GM21576 (cell line): Measurements from ENCODE around the gene SUGP2.

Experiments used
- ATAC-seq: cut with Tn5 transposase; IDR thresholded peaks from one replicate; pipeline ENCODE4 v1.9.1; 2021; ENCODE audit warnings: mild to moderate bottlenecking, moderate library complexity; ENCODE audit not compliant: unreplicated experiment

The SUGP2 gene

DNA sequence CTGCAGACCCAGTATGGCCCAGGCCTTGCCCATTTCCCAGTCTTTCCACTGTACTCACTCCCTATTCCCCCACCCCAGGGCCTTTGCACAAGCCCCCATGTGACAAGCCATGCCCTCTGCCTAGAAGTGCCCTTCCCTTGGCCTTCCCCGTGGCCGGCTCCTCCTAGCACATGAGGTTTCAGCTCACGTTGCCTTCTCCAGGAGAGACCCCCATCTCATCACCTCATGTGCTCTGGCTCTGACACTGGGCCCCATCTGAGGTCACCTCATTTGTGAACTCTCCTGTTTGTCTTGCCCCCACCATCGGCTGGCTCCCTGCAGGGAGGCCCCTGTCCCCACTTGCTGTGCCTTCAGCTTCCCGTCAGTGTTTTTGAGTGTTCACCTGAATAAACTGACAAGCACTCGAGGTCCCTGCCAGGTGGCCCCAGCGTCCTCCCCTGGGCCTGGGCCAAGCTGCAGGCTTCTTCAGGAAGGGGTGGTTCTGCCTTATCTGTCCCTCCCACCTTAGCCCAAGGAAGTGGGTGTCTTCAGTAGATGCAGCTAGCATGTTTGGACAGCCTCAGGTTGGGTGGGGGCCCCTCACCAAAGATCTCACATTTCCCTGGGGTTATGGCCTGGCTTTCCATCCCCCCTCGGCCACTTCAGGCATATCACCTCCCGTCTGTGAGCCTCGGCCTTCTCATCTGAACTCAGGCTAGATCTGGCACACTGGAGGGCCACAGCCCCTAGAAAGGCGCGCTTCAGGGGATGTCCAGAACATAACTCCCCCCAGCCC lies 26.7 kb upstream of the SUGP2 start:
- no peak for ATAC-seq

- ATAC-seq: no peak
Measured at GRCh38 chr19:19059018-19059836, 25.9 kb upstream of the SUGP2 start.

DNA sequence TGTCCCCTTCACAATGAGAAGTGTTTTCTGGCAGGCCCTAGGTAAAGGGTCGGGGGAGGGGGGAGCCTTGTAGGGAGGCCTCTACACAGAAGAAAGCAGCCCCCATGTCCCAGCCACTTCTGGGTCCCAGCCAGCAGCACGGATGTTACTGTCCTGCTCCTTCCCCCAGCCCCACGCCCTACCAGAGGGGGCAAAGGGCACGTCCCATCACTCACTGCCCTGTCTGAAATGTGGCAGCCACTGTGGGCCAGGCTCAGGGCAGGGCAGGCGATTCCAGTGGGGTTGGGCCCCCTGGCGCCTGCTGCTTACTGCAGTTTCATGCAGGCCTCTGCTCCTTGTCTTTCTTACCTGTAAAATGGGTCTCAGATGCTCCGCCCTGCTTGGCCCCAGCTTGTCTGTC lies 24.4 kb upstream of the SUGP2 start:
- no peak for ATAC-seq

- no peak for ATAC-seq
Measured at GRCh38 chr19:19057317-19057716, 24.0 kb upstream of the SUGP2 start.

GRCh38 chr19:19056636-19057275 lies 23.4 kb upstream of the SUGP2 start:
- no peak for ATAC-seq

GRCh38 chr19:19055701-19056100 lies 22.4 kb upstream of the SUGP2 start:
- no peak for ATAC-seq

GRCh38 chr19:19054939-19055440 lies 21.7 kb upstream of the SUGP2 start:
- no peak for ATAC-seq

DNA sequence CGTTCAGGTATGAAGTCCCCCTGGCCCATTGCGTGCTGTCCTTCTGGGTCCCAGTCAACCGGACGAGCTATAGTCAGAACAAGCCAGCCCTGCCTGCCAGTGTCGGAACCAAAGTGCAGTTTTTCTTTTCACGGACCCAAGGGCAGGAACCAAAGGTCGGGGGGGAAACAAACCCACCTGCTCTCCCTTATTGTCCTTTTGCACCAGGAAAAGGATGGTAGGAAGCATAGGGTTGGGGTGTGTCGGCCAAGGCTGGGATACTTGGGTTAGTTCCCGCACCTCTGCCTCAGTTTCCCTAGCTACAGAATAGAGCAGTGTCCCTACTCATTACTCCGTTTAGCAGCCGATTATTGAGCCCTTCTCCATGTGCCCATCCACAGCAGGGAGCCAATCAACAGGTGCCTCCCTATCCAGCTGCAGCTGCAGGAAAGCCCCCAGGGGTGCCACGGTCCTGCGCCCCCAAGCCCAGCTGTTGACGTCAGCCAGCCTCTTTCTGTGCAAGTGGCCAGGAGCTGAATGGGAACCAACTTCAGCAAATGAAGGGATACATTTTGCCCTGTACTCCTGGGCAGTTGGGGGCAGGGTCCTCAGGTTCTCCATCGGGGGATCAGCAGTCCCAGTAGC lies 21.1 kb upstream of the SUGP2 start:
- no peak for ATAC-seq

GRCh38 chr19:19053508-19054314 lies 20.4 kb upstream of the SUGP2 start:
- ATAC-seq: no peak

DNA sequence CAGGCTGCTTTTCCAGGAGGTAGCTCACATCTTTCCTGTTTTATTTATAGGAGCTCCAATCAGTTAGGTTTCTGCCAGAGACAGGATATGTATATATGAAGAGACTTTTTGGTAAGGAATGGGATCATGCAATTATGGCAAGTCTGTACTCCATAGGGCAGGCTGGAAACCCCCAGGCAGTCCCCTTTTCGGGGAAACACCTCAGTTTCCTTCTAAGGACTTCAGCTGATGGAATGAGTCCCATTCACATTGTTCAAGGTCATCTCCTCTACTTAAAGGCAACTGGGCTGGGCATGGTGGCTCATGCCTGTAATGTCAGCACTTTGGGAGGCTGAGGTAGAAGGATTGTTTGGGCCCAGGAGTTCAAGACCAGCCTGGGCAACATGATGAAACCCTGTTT lies 19.6 kb upstream of the SUGP2 start:
- ATAC-seq: no peak

- no peak for ATAC-seq
Measured at GRCh38 chr19:19051478-19052213, 18.3 kb upstream of the SUGP2 start.

DNA sequence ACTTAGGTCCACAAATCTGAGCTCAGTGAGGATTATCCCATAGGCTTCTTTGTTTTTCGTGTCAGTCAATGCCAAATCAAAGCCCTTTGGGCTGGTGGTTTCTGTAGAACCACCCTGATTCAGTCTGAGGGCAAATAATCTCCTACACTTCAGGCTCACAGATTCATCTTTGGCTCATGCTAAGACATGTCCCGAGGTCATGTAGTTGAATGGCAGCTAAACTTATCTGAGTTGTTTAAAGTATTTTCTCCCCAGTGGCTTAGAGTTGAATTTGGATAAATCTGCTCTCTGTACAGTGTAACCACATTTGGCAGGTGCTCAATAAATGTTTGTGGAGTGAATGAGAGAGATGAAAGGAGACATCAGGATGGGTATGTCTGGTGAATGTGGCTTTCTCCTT lies 17.4 kb upstream of the SUGP2 start:
- no peak for ATAC-seq

DNA sequence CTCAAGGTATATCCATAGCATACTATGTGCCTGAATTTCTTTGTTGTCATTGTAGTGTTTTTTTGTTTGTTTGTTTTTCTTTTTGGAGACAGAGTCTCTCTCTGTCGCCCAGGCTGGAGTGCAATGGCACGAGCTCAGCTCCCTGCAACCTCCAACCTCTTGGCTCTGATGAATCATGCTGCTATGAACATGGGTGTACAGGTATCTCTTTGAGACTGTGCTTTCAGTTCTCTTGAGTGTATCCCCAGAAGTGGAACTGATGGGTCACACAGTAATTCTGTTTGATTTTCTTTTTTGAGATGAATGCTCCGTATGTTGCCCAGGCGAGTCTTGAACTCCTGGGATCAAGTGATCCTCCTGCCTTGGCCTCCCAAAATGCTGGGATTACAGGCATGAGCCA lies 16.8 kb upstream of the SUGP2 start:
- no peak for ATAC-seq

- ATAC-seq: no peak
Measured at GRCh38 chr19:19049406-19049805, 16.1 kb upstream of the SUGP2 start.

DNA sequence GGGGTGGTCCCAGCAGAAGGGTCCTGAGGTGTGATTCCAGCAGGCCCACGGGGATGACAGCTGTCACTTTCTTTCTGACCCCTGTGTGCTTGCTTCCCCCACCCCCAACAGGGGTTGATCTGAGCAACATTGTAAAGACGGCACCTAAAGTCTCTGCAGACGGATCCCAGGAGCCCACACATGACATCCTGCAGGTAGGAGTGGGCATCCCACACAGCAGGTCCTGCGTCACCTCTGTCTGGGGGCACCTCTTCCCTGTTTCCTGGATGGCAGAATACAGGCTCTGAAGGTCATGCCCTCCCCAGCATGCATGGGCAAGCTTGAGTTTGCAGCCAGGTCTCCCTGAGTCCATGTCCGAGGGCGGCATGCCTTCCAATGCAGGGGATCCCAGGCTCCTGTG lies 10.6 kb upstream of the SUGP2 start:
- ATAC-seq: no peak

DNA sequence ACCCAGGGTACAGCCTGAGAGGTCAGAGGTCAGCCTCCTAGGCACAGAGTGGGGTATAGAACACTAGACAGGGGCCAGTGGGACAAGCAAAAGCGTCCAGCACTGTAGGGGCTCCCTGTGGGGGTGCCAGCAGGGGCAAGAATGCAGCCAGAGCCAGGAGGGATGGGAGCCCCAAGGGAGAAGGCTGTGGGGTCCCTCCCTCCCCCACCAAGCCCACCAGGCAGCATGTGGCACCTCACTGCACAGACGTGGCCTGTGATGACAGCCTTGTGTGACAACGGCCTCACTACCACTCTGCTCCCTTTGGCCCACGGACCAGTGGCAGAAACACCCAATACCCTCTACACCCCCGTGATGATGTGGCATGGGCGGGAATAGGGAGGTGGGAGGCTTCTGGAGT lies 10.2 kb upstream of the SUGP2 start:
- ATAC-seq: no peak

DNA sequence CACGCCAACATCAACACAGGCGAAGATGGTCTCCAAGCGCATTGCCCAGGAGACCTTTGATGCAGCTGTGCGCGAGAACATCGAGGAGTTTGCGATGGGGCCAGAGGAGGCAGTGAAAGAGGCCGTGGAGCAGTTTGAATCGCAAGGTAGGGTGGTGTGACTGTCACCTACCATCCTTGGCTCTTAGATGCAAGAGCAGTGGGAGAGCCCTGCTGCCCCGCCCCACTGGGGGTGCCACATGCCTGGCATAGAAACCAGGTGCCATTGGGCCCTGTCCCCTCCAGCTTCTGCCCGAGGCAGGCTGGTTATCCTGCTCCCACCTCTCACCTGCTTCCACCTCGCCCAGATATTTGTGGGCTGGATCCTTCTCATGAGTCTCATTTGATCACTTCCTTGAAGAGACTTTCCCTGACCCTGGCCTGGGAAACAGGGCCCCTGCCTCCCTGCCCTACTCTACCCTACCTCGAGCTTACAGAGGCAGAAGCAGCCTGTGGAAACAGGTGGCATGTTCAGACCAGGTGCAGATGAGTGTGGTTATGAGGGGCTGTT lies 9.5 kb upstream of the SUGP2 start:
- ATAC-seq: no peak

DNA sequence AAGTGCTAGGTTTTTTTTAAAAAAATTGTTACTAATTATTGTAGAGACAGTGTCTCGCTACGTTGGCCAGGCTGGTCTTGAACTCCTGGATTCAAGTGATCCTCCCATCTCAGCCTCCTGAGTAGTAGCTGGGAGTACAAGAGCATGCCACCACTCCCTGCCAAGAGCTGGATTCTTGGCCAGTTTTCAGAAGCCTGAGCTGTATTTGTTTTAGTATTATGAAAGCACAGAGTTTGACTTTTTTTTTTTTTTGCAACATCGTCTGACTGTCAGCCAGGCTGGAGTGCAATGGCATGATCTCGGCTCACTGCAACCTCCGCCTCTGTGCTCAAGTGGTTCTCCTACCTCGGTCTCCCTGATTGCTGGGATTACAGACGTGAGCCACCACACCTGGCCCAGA lies 7.1 kb upstream of the SUGP2 start:
- no peak for ATAC-seq

- ATAC-seq: no peak
Measured at GRCh38 chr19:19039901-19040300, 6.6 kb upstream of the SUGP2 start.
